Tibial nerve (tissue), 4 donors: ENCODE measurements around the gene CCDC27. TPM values are rescaled to one million over a fixed set of nuclear protein-coding genes. Genes with fewer than 3 reads are reported as not detected.

Experiments
- DNase-seq, 2 donors: peaks; one replicate each; pipeline ENCODE4 v3.0.0-alpha.2; 2019; ENCODE audit warnings: low spot score in 2 of 2
- H3K27ac ChIP-seq, 4 donors: fragments of 200-600 bp; sonication (generic) in 3 of 4; one replicate each; pipeline ENCODE4 v1.5.1; 2017 to 2019; ENCODE audit warnings: mild to moderate bottlenecking in 1 of 4
- H3K27me3 ChIP-seq, 2 donors: fragments of 200-600 bp; sonication (generic) in 1 of 2; one replicate each; pipeline versions ENCODE4 v1.5.1 to v1.6.0; 2017 to 2019
- H3K36me3 ChIP-seq, 3 donors: fragments of 200-600 bp; sonication (generic); one replicate each; pipeline ENCODE4 v1.5.1; 2018 to 2019
- H3K4me1 ChIP-seq, 4 donors: fragments of 200-600 bp; sonication (generic) in 3 of 4; one replicate each; pipeline ENCODE4 v1.5.1; 2017 to 2019
- H3K4me3 ChIP-seq, 4 donors: fragments of 200-600 bp; sonication (generic) in 3 of 4; one replicate each; pipeline ENCODE4 v1.5.1; 2017 to 2019; ENCODE audit warnings: mild to moderate bottlenecking in 1 of 4, moderate library complexity in 1 of 4
- H3K9me3 ChIP-seq, 4 donors: fragments of 200-600 bp; sonication (generic) in 3 of 4; one replicate each; pipeline ENCODE4 v1.5.1; 2017 to 2019
- CTCF ChIP-seq, 5 experiments: fragments of 200-600 bp in 3 of 5; fragments of 450-650 bp in 2 of 5; sonication (generic) in 3 of 5; IDR thresholded peaks; one replicate each; pipeline ENCODE4 v1.5.1; 2016 to 2019; ENCODE audit warnings: antibody characterized with exemption in 5 of 5, mild to moderate bottlenecking in 3 of 5, moderate library complexity in 2 of 5
- EP300 ChIP-seq, 2 donors: sonication (generic); formaldehyde crosslinking; IDR thresholded peaks; one replicate each; pipeline ENCODE4 v1.6.1; 2017; ENCODE audit warnings: antibody characterized with exemption in 2 of 2, mild to moderate bottlenecking in 1 of 2
- POLR2A ChIP-seq, 2 donors: fragments of 450-650 bp; IDR thresholded peaks; one replicate each; pipeline ENCODE4 v1.6.1; 2017; ENCODE audit warnings: antibody characterized with exemption in 2 of 2, mild to moderate bottlenecking in 2 of 2, moderate library complexity in 2 of 2
- WGBS, 2 donors: methylation state at CpG; one replicate each; pipeline ENCODE4 v1.1.5; 2018; 5-methylcytosine and 5-hydroxymethylcytosine counted together
- total RNA-seq, 4 donors: library from RNA; depleted of rRNA; stranded (reverse); fragments of >200 nt; gene quantifications; one replicate each; pipeline ENCODE4 v1.1.0, GENCODE V29; 2016

Gene CCDC27
- total RNA-seq, 4 donors from 2014 or later, result not detected

- no peak for DNase-seq
- TF ChIP-seq EP300 (IDR thresholded peaks at IDR 0.05) (no peak), POLR2A (IDR thresholded peaks at IDR 0.05) (no peak), CTCF (IDR thresholded peaks at IDR 0.05) (no peak)
- WGBS, 2 donors, result 76 to 86% methylated on average over 10 to 14 of the region's 21 CpGs
- Histone ChIP-seq H3K4me3 (no peak overlapping the region), H3K27me3 (no peaks in the 10 kb centered on the region), H3K36me3 (peaks cover 0 to 44% (median 22%) of the 10 kb centered on the region in 3 donors), H3K4me1 (peaks cover 0 to 47% (median 39%) of the 10 kb centered on the region in 4 donors), H3K9me3 (no peaks in the 10 kb centered on the region), H3K27ac (no peak overlapping the region)
Observed at GRCh38 chr1:3776231-3776961, 24.1 kb downstream of the CCDC27 start.

DNA sequence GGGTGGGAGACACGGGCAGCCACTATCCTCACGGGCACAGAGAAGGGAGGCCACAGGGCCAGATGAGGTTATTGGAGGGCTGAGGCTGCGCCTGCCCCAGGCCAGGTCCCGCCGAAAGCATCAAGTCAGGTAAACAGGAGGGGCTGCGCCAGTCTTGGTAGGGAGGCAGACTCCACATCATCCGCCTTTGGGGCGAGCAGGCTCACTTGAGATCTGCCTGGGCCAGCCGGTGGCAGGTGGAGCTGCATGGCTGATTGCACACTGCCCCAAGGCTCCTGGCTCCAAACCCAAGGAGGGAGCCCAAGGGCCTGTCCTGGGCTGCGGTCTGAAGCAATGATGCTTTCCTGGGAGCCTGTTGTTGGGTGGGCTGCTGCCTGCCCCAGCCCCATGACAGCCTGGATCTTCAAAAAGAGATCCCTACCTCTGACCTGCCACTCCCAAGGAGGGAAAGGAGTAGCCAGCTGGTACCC is 24.9 kb downstream of the CCDC27 start:
- no peak for DNase-seq
- no peak overlapping the region for H3K27ac ChIP-seq
- 66 to 88% methylated on average over 6 to 10 of the region's 10 CpGs for WGBS, 2 donors
- H3K36me3 ChIP-seq, result peaks cover 0 to 51% (median 29%) of the 10 kb centered on the region in 3 donors
- TF ChIP-seq CTCF (IDR thresholded peaks at IDR 0.05), result no peak
- no peak for TF ChIP-seq EP300 (IDR thresholded peaks at IDR 0.05)
- TF ChIP-seq POLR2A (IDR thresholded peaks at IDR 0.05), result no peak
- no peaks in the 10 kb centered on the region for H3K27me3 ChIP-seq
- H3K4me3 ChIP-seq, result no peak overlapping the region
- no peaks in the 10 kb centered on the region for H3K9me3 ChIP-seq
- peaks cover 0 to 40% (median 32%) of the 10 kb centered on the region in 4 donors for H3K4me1 ChIP-seq

GRCh38 chr1:3777647-3778589 is 25.7 kb downstream of the CCDC27 start:
- WGBS, 2 donors, result 74 to 88% methylated on average over 13 of the region's 20 CpGs
- Histone ChIP-seq H3K27me3 (no peaks in the 10 kb centered on the region), H3K27ac (no peak overlapping the region), H3K9me3 (no peaks in the 10 kb centered on the region), H3K4me3 (no peak overlapping the region), H3K4me1 (peaks cover 0 to 34% (median 29%) of the 10 kb centered on the region in 4 donors), H3K36me3 (peaks cover 0 to 60% (median 33%) of the 10 kb centered on the region in 3 donors)
- DNase-seq, result no peak
- TF ChIP-seq CTCF (IDR thresholded peaks at IDR 0.05) (no peak), EP300 (IDR thresholded peaks at IDR 0.05) (no peak), POLR2A (IDR thresholded peaks at IDR 0.05) (no peak)

DNA sequence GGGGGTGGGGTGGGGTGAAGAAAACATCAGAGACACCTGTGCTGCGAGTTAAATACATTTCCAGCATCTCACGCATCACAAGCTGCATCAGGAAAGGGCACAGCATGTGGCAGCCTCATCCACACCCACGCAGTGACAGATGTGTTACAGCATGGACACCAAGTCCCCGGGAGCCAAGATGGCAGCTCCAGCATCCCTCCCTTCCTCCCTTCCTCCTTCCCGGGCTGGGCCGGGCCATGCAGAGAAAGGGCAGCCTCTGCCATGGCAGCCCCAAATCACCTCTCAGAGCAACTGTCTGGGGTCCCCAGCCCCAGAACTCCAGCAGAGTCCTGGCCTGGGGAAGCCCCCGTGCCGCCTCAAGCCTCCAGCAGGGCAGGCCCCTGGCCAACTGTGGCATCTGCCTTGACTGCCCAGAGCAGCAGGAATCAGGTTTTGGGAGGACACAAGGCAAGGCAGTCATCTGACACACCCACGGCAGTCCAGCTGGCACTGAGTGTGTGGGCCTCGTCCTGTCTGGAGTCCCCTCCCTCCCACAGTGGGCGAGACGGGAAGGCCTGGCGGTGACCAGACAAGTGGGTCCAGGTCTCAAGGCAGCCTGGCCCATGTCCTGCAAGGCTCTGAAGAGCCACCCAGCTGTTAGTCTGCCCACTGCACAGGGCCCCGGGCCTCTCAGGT is 26.5 kb downstream of the CCDC27 start:
- Histone ChIP-seq H3K4me3 (no peak overlapping the region), H3K36me3 (peaks cover 0 to 68% (median 33%) of the 10 kb centered on the region in 3 donors), H3K9me3 (no peaks in the 10 kb centered on the region), H3K4me1 (peaks cover 0 to 26% (median 23%) of the 10 kb centered on the region in 4 donors), H3K27me3 (no peaks in the 10 kb centered on the region), H3K27ac (peak overlapping the region in 1 of 4 donors; percentile 24)
- 76 to 79% methylated on average over 9 to 13 of the region's 14 CpGs for WGBS, 2 donors
- no peak for TF ChIP-seq EP300 (IDR thresholded peaks at IDR 0.05)
- TF ChIP-seq POLR2A (IDR thresholded peaks at IDR 0.05), result no peak
- TF ChIP-seq CTCF (IDR thresholded peaks at IDR 0.05), result no peak
- no peak for DNase-seq
